ENCODE measurements around the gene TMEM121B. TPM values are rescaled to one million over a fixed set of nuclear protein-coding genes. Genes with fewer than 3 reads are reported as not detected.

The TMEM121B gene
- polyA plus RNA-seq, 1 of the 3 experiments (the other 2 are of a cell fraction), result 0.13 TPM

GRCh38 chr22:17164392-17165024 lies 43.3 kb upstream of the TMEM121B start:
- Histone ChIP-seq H3K4me1 (ENCODE audit: control insufficient read depth in 1 of 2, insufficient read depth in 2 of 2, low read depth in 1 of 2, low read length in 1 of 2) (peaks cover 0 to 7% of the 10 kb centered on the region in 2 experiments; a peak in 1 of 4 replicates), H3K9me2 (no peaks in the 10 kb centered on the region), H2AFZ (ENCODE audit: low read depth) (no peak overlapping the region), H4K20me1 (ENCODE audit: insufficient read depth) (no peaks in the 10 kb centered on the region), H3K4me3 (ENCODE audit: low read depth in 2 of 2, low read length in 1 of 2) (no peak overlapping the region), H3K27me3 (ENCODE audit: insufficient read depth) (no peaks in the 10 kb centered on the region), H3K27ac (ENCODE audit: low read depth in 2 of 2, low read length in 1 of 2) (no peak overlapping the region), H3F3A (replicated peaks; ENCODE audit: insufficient read depth) (no peaks in the 10 kb centered on the region), H3K79me2 (ENCODE audit: insufficient read depth) (peaks cover 7% of the 10 kb centered on the region; the same call in 1 of the 2 replicates), H3K36me3 (replicated peaks in 1 of 2; ENCODE audit: control insufficient read depth in 1 of 2, insufficient read depth in 2 of 2, low read length in 1 of 2) (no peaks in the 10 kb centered on the region), H3K9me3 (no peaks in the 10 kb centered on the region), H3K9ac (no peak overlapping the region), H3K4me2 (no peak overlapping the region)
- peak; percentile 33; the same call in 1 of the 2 replicates for TF ChIP-seq CTCF (IDR thresholded peaks at IDR 0.05)
- no peak for TF ChIP-seq YY1 (IDR thresholded peaks at IDR 0.05; ENCODE audit: low read depth)
- TF ChIP-seq MEF2A (IDR thresholded peaks at IDR 0.05; ENCODE audit: borderline replicate concordance, low read depth), result no peak
- no peak for TF ChIP-seq TAF1 (IDR thresholded peaks at IDR 0.05; ENCODE audit: borderline replicate concordance, low read depth, low read length)
- ChIA-PET POLR2A (no interaction called here), CTCF (interaction anchor here (1.6 kb wide), 1 partner anchor 9 kb away, joined by 3 read pairs; no protein-coding TSS in a partner anchor)
- DNase-seq, result peak; percentile 37
- 78% methylated on average over 3 of the region's 3 CpGs for WGBS (ENCODE audit: low lambda C conversion rate)

- Histone ChIP-seq H3K36me3 (replicated peaks in 1 of 2; ENCODE audit: control insufficient read depth in 1 of 2, insufficient read depth in 2 of 2, low read length in 1 of 2) (no peaks in the 10 kb centered on the region), H3K9me3 (no peaks in the 10 kb centered on the region), H3K4me3 (ENCODE audit: low read depth in 2 of 2, low read length in 1 of 2) (no peak overlapping the region), H2AFZ (ENCODE audit: low read depth) (no peak overlapping the region), H3K4me1 (ENCODE audit: control insufficient read depth in 1 of 2, insufficient read depth in 2 of 2, low read depth in 1 of 2, low read length in 1 of 2) (peaks cover 0 to 7% of the 10 kb centered on the region in 2 experiments; a peak in 1 of 4 replicates), H4K20me1 (ENCODE audit: insufficient read depth) (no peaks in the 10 kb centered on the region), H3K9me2 (no peaks in the 10 kb centered on the region), H3F3A (replicated peaks; ENCODE audit: insufficient read depth) (peaks cover 6% of the 10 kb centered on the region), H3K9ac (no peak overlapping the region), H3K27ac (ENCODE audit: low read depth in 2 of 2, low read length in 1 of 2) (no peak overlapping the region), H3K27me3 (ENCODE audit: insufficient read depth) (no peaks in the 10 kb centered on the region), H3K4me2 (no peak overlapping the region), H3K79me2 (ENCODE audit: insufficient read depth) (peaks cover 10% of the 10 kb centered on the region; the same call in 1 of the 2 replicates)
- WGBS (ENCODE audit: low lambda C conversion rate), result 94% methylated on average over 8 of the region's 8 CpGs
- TF ChIP-seq REST (IDR thresholded peaks at IDR 0.05; ENCODE audit: low read depth, low read length) (no peak), GATA2 (CRISPR knock-in tag; IDR thresholded peaks at IDR 0.05) (no peak), SMC3 (IDR thresholded peaks at IDR 0.05; ENCODE audit: low read depth, low read length) (no peak), POLR2AphosphoS5 (IDR thresholded peaks at IDR 0.05; ENCODE audit: low read depth, low read length) (no peak), RXRA (IDR thresholded peaks at IDR 0.05; ENCODE audit: borderline replicate concordance, low read depth) (no peak), YY1 (IDR thresholded peaks at IDR 0.05; ENCODE audit: low read depth) (no peak), FOSL2 (IDR thresholded peaks at IDR 0.05; ENCODE audit: borderline replicate concordance, low read depth) (no peak), GABPA (IDR thresholded peaks at IDR 0.05; ENCODE audit: low read depth) (no peak)
- TF ChIP-seq, protein P1, sequence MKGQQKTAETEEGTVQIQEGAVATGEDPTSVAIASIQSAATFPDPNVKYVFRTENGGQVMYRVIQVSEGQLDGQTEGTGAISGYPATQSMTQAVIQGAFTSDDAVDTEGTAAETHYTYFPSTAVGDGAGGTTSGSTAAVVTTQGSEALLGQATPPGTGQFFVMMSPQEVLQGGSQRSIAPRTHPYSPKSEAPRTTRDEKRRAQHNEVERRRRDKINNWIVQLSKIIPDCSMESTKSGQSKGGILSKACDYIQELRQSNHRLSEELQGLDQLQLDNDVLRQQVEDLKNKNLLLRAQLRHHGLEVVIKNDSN (IDR thresholded peaks at IDR 0.05; ENCODE audit: borderline replicate concordance, low read depth), result no peak
- TF ChIP-seq, protein P2, sequence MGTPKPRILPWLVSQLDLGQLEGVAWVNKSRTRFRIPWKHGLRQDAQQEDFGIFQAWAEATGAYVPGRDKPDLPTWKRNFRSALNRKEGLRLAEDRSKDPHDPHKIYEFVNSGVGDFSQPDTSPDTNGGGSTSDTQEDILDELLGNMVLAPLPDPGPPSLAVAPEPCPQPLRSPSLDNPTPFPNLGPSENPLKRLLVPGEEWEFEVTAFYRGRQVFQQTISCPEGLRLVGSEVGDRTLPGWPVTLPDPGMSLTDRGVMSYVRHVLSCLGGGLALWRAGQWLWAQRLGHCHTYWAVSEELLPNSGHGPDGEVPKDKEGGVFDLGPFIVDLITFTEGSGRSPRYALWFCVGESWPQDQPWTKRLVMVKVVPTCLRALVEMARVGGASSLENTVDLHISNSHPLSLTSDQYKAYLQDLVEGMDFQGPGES (IDR thresholded peaks at IDR 0.05; ENCODE audit: low read depth, low read length), result no peak
- no peak for DNase-seq
- ChIA-PET POLR2A (interaction anchor here (1.3 kb wide), 1 partner anchor 9 kb away, joined by 5 read pairs; no protein-coding TSS in a partner anchor), CTCF (interaction anchor here (1.9 kb wide), 1 partner anchor 9 kb away, joined by 18 read pairs; no protein-coding TSS in a partner anchor)
Observed at GRCh38 chr22:17162731-17163130, 41.6 kb upstream of the TMEM121B start.
